ENCODE measurements around the gene KCNH3.

GRCh38 chr12:49519574-49519936, 19.3 kb upstream of the KCNH3 start:
- TF ChIP-seq CTCF (IDR thresholded peaks at IDR 0.05) = no peak
- no peak for TF ChIP-seq POLR2AphosphoS5 (IDR thresholded peaks at IDR 0.05)

All from stomach (tissue), 4 donors.